ENCODE data around the gene CORIN.

CORIN gene

GRCh38 chr4:47631161-47631560 is 206.7 kb downstream of the CORIN start:
- no peaks in the 10 kb centered on the region for H3K4me1 ChIP-seq (ENCODE audit: insufficient read depth, low read length, poor library complexity, severe bottlenecking)
- TF ChIP-seq CTCF (conservative IDR thresholded peaks at IDR 0.05; ENCODE audit: low read length) (no peak), EZH2phosphoT487 (IDR thresholded peaks at IDR 0.05; ENCODE audit: borderline replicate concordance) (no peak)
- no peaks in the 10 kb centered on the region for H3K27me3 ChIP-seq (ENCODE audit: insufficient read depth, low read length, poor library complexity, severe bottlenecking)

GRCh38 chr4:47624031-47624441 is 213.8 kb downstream of the CORIN start:
- Histone ChIP-seq H3K4me2 (ENCODE audit: low read depth, low read length, poor library complexity, severe bottlenecking) (no peak overlapping the region), H4K20me1 (ENCODE audit: insufficient read depth, low read length, poor library complexity, severe bottlenecking) (no peaks in the 10 kb centered on the region), H2AFZ (ENCODE audit: low read length) (no peak overlapping the region), H3K9ac (ENCODE audit: low read depth, low read length, poor library complexity, severe bottlenecking) (no peak overlapping the region), H3F3A (ENCODE audit: low read depth) (no peaks in the 10 kb centered on the region), H3K9me3 (ENCODE audit: insufficient read depth, low read depth, low read length) (no peaks in the 10 kb centered on the region), H3K4me3 (ENCODE audit: low read length, poor library complexity, severe bottlenecking) (no peak overlapping the region), H3K9me2 (replicated peaks; ENCODE audit: low read depth, low read length) (no peaks in the 10 kb centered on the region), H3K36me3 (ENCODE audit: insufficient read depth, low read length) (no peaks in the 10 kb centered on the region), H3K4me1 (ENCODE audit: insufficient read depth, low read length, poor library complexity, severe bottlenecking) (peaks cover 3% of the 10 kb centered on the region), H3K79me2 (ENCODE audit: insufficient read depth, low read length) (no peaks in the 10 kb centered on the region), H3K27me3 (ENCODE audit: insufficient read depth, low read length, poor library complexity, severe bottlenecking) (no peaks in the 10 kb centered on the region)
- TF ChIP-seq CTCF (conservative IDR thresholded peaks at IDR 0.05; ENCODE audit: low read length) (no peak), EZH2phosphoT487 (IDR thresholded peaks at IDR 0.05; ENCODE audit: borderline replicate concordance) (no peak)

More at GRCh38 chr4:47631161-47631560, 206.7 kb downstream of the CORIN start:
- Histone ChIP-seq H3K79me2 (ENCODE audit: insufficient read depth, low read length) (no peaks in the 10 kb centered on the region), H3K36me3 (ENCODE audit: insufficient read depth, low read length) (no peaks in the 10 kb centered on the region), H3K4me3 (ENCODE audit: low read length, poor library complexity, severe bottlenecking) (no peak overlapping the region), H3K9me3 (ENCODE audit: insufficient read depth, low read depth, low read length) (no peaks in the 10 kb centered on the region), H2AFZ (ENCODE audit: low read length) (no peak overlapping the region), H3K4me2 (ENCODE audit: low read depth, low read length, poor library complexity, severe bottlenecking) (no peak overlapping the region), H3F3A (ENCODE audit: low read depth) (no peaks in the 10 kb centered on the region), H3K9me2 (replicated peaks; ENCODE audit: low read depth, low read length) (no peaks in the 10 kb centered on the region), H3K9ac (ENCODE audit: low read depth, low read length, poor library complexity, severe bottlenecking) (no peak overlapping the region), H4K20me1 (ENCODE audit: insufficient read depth, low read length, poor library complexity, severe bottlenecking) (no peaks in the 10 kb centered on the region)

- Histone ChIP-seq H3K4me2 (ENCODE audit: low read depth, low read length, poor library complexity, severe bottlenecking) (no peak overlapping the region), H2AFZ (ENCODE audit: low read length) (no peak overlapping the region), H3K27me3 (ENCODE audit: insufficient read depth, low read length, poor library complexity, severe bottlenecking) (no peaks in the 10 kb centered on the region), H4K20me1 (ENCODE audit: insufficient read depth, low read length, poor library complexity, severe bottlenecking) (no peaks in the 10 kb centered on the region), H3K9me2 (replicated peaks; ENCODE audit: low read depth, low read length) (no peaks in the 10 kb centered on the region), H3K9ac (ENCODE audit: low read depth, low read length, poor library complexity, severe bottlenecking) (no peak overlapping the region), H3K79me2 (ENCODE audit: insufficient read depth, low read length) (no peaks in the 10 kb centered on the region), H3K9me3 (ENCODE audit: insufficient read depth, low read depth, low read length) (no peaks in the 10 kb centered on the region), H3K4me3 (ENCODE audit: low read length, poor library complexity, severe bottlenecking) (no peak overlapping the region), H3K4me1 (ENCODE audit: insufficient read depth, low read length, poor library complexity, severe bottlenecking) (peaks cover 3% of the 10 kb centered on the region), H3F3A (ENCODE audit: low read depth) (no peaks in the 10 kb centered on the region), H3K36me3 (ENCODE audit: insufficient read depth, low read length) (no peaks in the 10 kb centered on the region)
- TF ChIP-seq EZH2phosphoT487 (IDR thresholded peaks at IDR 0.05; ENCODE audit: borderline replicate concordance) (no peak), CTCF (conservative IDR thresholded peaks at IDR 0.05; ENCODE audit: low read length) (no peak)
Observed at GRCh38 chr4:47621181-47621580, 216.7 kb downstream of the CORIN start.

Measured in Loucy (cell line).